IMR-90 (cell line): ENCODE data around the gene ERBB4. TPM values are rescaled to one million over a fixed set of nuclear protein-coding genes. Genes with fewer than 3 reads are reported as not detected.

ENCODE experiments used
- ATAC-seq: fragments of 200-7000 bp; cut with Tn5 transposase; 2 replicates; pipeline ENCODE4 v1.9.1; 2020; ENCODE audit warnings: low read depth, mild to moderate bottlenecking, moderate library complexity
- BruUV-seq: library from RNA; stranded (reverse); fragments of 400-500 nt; replicated peaks from 2 replicates; lab custom pipeline; 2021; lab: Mats Ljungman, UMichigan
- CTCF ChIA-PET: fragments of 300-600 bp; formaldehyde crosslinking; extraction: SDS; loops from one replicate; lab custom pipeline; 2021; ENCODE audit warnings: antibody characterized with exemption; lab: Yijun Ruan, JAX
- POLR2A ChIA-PET: fragments of 300-600 bp; sonication (Branson Sonifier 250); formaldehyde crosslinking; loops from one replicate; lab custom pipeline; 2022; ENCODE audit warnings: antibody characterized with exemption; ENCODE audit not compliant: unreplicated experiment; lab: Charles Lee
- DNase-seq: peaks from one replicate; pipeline ENCODE4 v3.0.0; 2013
- H2AFZ ChIP-seq: replicated peaks from 2 replicates; pipeline ENCODE3; 2013; ENCODE audit warnings: low read length, mild to moderate bottlenecking; ENCODE audit not compliant: poor library complexity
- H2AK5ac ChIP-seq: 2 replicates; pipeline ENCODE4 v1.6.1; 2013; ENCODE audit warnings: low read depth, low read length, inconsistent platforms
- H2AK9ac ChIP-seq: replicated peaks from 2 replicates; pipeline ENCODE3; 2013; ENCODE audit warnings: mild to moderate bottlenecking, low read depth, low read length, moderate library complexity; ENCODE audit not compliant: poor library complexity
- H2BK120ac ChIP-seq: 2 replicates; pipeline ENCODE4 v1.6.1; 2013; ENCODE audit warnings: low read depth, low read length, inconsistent platforms
- H2BK15ac ChIP-seq: 3 replicates; pipeline ENCODE4 v1.6.1; 2013; ENCODE audit warnings: low read depth, low read length, inconsistent platforms
- H2BK20ac ChIP-seq: 2 replicates; pipeline ENCODE4 v1.6.1; 2013; ENCODE audit warnings: low read depth, mild to moderate bottlenecking, inconsistent platforms, low read length, moderate library complexity
- H2BK5ac ChIP-seq: 2 replicates; pipeline ENCODE4 v1.6.1; 2013; ENCODE audit warnings: mild to moderate bottlenecking, low read depth, low read length, inconsistent platforms; ENCODE audit not compliant: poor library complexity, severe bottlenecking
- H3K14ac ChIP-seq: replicated peaks from 2 replicates; pipeline ENCODE4 v1.6.1; 2013; ENCODE audit warnings: low read depth, low read length, inconsistent platforms
- H3K18ac ChIP-seq: 2 replicates; pipeline ENCODE4 v1.6.1; 2013; ENCODE audit warnings: low read depth, low read length, control low read depth
- H3K23ac ChIP-seq: 2 replicates; pipeline ENCODE4 v1.6.1; 2013; ENCODE audit warnings: low read depth, low read length, inconsistent platforms
- H3K27ac ChIP-seq: 2 replicates; pipeline ENCODE4 v1.5.1; 2013; ENCODE audit warnings: mild to moderate bottlenecking, control low read depth, low read length; ENCODE audit not compliant: insufficient read depth
- H3K27me3 ChIP-seq: 2 replicates; pipeline ENCODE4 v1.6.1; 2013; ENCODE audit warnings: low read length; ENCODE audit not compliant: control insufficient read depth, insufficient read depth
- H3K36me3 ChIP-seq: 2 replicates; pipeline ENCODE4 v1.6.1; 2013; ENCODE audit warnings: low read length, mixed read lengths; ENCODE audit not compliant: control insufficient read depth, insufficient read depth
- H3K4ac ChIP-seq: 2 replicates; pipeline ENCODE4 v1.6.1; 2013; ENCODE audit warnings: low read depth, low read length, inconsistent platforms
- H3K4me1 ChIP-seq: 2 replicates; pipeline ENCODE4 v1.6.1; 2013; ENCODE audit warnings: low read length, mixed read lengths; ENCODE audit not compliant: control insufficient read depth, insufficient read depth
- H3K4me2 ChIP-seq: 2 replicates; pipeline ENCODE4 v1.6.1; 2013; ENCODE audit warnings: low read depth, mild to moderate bottlenecking, control low read depth, low read length, moderate library complexity
- H3K4me3 ChIP-seq: 2 replicates; pipeline ENCODE4 v1.5.1; 2013; ENCODE audit warnings: low read depth, mild to moderate bottlenecking, control low read depth, low read length, moderate library complexity; ENCODE audit not compliant: insufficient read depth
- H3K56ac ChIP-seq: 2 replicates; pipeline ENCODE4 v1.6.1; 2013; ENCODE audit warnings: low read length, inconsistent platforms; ENCODE audit not compliant: insufficient read depth; ENCODE audit errors: extremely low read depth
- H3K79me1 ChIP-seq, 2 experiments: 2 replicates each; pipeline ENCODE4 v1.6.1; 2013; ENCODE audit warnings: low read length in 2 of 2, inconsistent platforms in 1 of 2, low read depth in 1 of 2
- H3K9ac ChIP-seq: 2 replicates; pipeline ENCODE4 v1.6.1; 2013; ENCODE audit warnings: low read depth, low read length, control low read depth
- H3K9me1 ChIP-seq: 2 replicates; pipeline ENCODE4 v1.6.1; 2013; ENCODE audit warnings: low read length, inconsistent platforms; ENCODE audit not compliant: insufficient read depth
- H3K9me3 ChIP-seq: 2 replicates; pipeline ENCODE4 v1.6.1; 2013; ENCODE audit warnings: low read length; ENCODE audit not compliant: control insufficient read depth, insufficient read depth
- H4K20me1 ChIP-seq: 2 replicates; pipeline ENCODE4 v1.6.1; 2013; ENCODE audit warnings: low read length, inconsistent platforms; ENCODE audit not compliant: insufficient read depth
- H4K5ac ChIP-seq: 2 replicates; pipeline ENCODE4 v1.6.1; 2013; ENCODE audit warnings: mild to moderate bottlenecking, low read depth, low read length, control low read depth
- H4K8ac ChIP-seq, 2 experiments: 2 replicates each; pipeline ENCODE4 v1.6.1; 2013; ENCODE audit warnings: low read depth in 2 of 2, low read length in 2 of 2, control low read depth in 1 of 2, inconsistent platforms in 1 of 2
- H4K91ac ChIP-seq: 2 replicates; pipeline ENCODE4 v1.6.1; 2013; ENCODE audit warnings: low read depth, low read length, inconsistent platforms; ENCODE audit not compliant: insufficient read depth
- BHLHE40 ChIP-seq: fragments of 150-350 bp; IDR thresholded peaks from 2 replicates; pipeline ENCODE4 v1.6.1; 2016; ENCODE audit warnings: mild to moderate bottlenecking, low read depth, low read length
- CEBPB ChIP-seq: IDR thresholded peaks from 2 replicates; pipeline ENCODE4 v1.6.1; 2012; ENCODE audit warnings: low read depth, low read length, improper control_type of control experiment
- FOS ChIP-seq: fragments of 150-350 bp; IDR thresholded peaks from 2 replicates; pipeline ENCODE4 v1.6.1; 2016; ENCODE audit warnings: low read depth, low read length
- MAFK ChIP-seq: IDR thresholded peaks from 2 replicates; pipeline ENCODE4 v1.6.1; 2012; ENCODE audit warnings: low read depth, low read length, improper control_type of control experiment
- MXI1 ChIP-seq: IDR thresholded peaks from 2 replicates; pipeline ENCODE4 v1.6.1; 2012; ENCODE audit warnings: low read depth, mild to moderate bottlenecking, low read length, moderate library complexity, borderline replicate concordance
- NFE2L2 ChIP-seq: fragments of 150-350 bp; IDR thresholded peaks from 2 replicates; pipeline ENCODE4 v1.6.1; 2016; ENCODE audit warnings: low read depth, mild to moderate bottlenecking, low read length
- POLR2A ChIP-seq: IDR thresholded peaks from 2 replicates; pipeline ENCODE4 v1.6.1; 2012; ENCODE audit warnings: mild to moderate bottlenecking, low read depth, low read length
- RAD21 ChIP-seq: IDR thresholded peaks from 2 replicates; pipeline ENCODE4 v1.6.1; 2012; ENCODE audit warnings: low read length, improper control_type of control experiment
- RCOR1 ChIP-seq: IDR thresholded peaks from 2 replicates; pipeline ENCODE4 v1.6.1; 2012; ENCODE audit warnings: mild to moderate bottlenecking, low read length, improper control_type of control experiment; ENCODE audit not compliant: insufficient replicate concordance
- WGBS, 2 experiments: methylation state at CpG; one replicate each; pipeline versions ENCODE4 v1.1.5 to v1.1.7; 2013; ENCODE audit warnings: missing lambda C conversion rate in 2 of 2; ENCODE audit not compliant: insufficient read length in 1 of 2; ENCODE audit errors: extremely low coverage in 2 of 2; 5-methylcytosine and 5-hydroxymethylcytosine counted together
- dilution Hi-C: fragments of 300-500 bp; cut with HindIII; formaldehyde crosslinking; loops from one replicate; pipeline ENCODE4 v1.14.3; 2018; ENCODE audit warnings: low sequenced_read_pairs; ENCODE audit not compliant: unreplicated experiment
- in situ Hi-C: fragments of 300-500 bp; cut with MboI; formaldehyde crosslinking; loops from 3 replicates; pipeline ENCODE4 v1.14.3; 2019; ENCODE audit warnings: low sequenced_read_pairs, inconsistent platforms, mixed read lengths
- intact Hi-C: fragments of 100-400 bp; cut with micrococcal nuclease; formaldehyde crosslinking; loops from 2 replicates; pipeline ENCODE4 v1.10.0; 2022
- polyA plus RNA-seq, 3 experiments: library from polyadenylated mRNA; depleted of rRNA; stranded (reverse); fragments of >200 nt; gene quantifications; 2 replicates each; pipeline ENCODE4 v1.2.3, GENCODE V29; 2012; ENCODE audit warnings: low replicate concordance in 1 of 3
- total RNA-seq: library from RNA; depleted of rRNA; stranded (reverse); fragments of >200 nt; gene quantifications from 2 replicates; pipeline ENCODE4 v1.2.3, GENCODE V29; 2012
- TF ChIP-seq, protein P1 (sequence below): conservative IDR thresholded peaks from 2 replicates; pipeline ENCODE4 v1.5.1; 2012; ENCODE audit warnings: mild to moderate bottlenecking, low read depth, low read length, improper control_type of control experiment
- TF ChIP-seq, protein P2 (sequence below): fragments of 150-350 bp; IDR thresholded peaks from 2 replicates; pipeline ENCODE4 v1.6.1; 2017; ENCODE audit warnings: mild to moderate bottlenecking, antibody characterized with exemption, low read length, low read depth

ERBB4 gene
- total and polyA plus RNA-seq, 2 of the 4 experiments (the other 2 are of a cell fraction): not detected

DNA sequence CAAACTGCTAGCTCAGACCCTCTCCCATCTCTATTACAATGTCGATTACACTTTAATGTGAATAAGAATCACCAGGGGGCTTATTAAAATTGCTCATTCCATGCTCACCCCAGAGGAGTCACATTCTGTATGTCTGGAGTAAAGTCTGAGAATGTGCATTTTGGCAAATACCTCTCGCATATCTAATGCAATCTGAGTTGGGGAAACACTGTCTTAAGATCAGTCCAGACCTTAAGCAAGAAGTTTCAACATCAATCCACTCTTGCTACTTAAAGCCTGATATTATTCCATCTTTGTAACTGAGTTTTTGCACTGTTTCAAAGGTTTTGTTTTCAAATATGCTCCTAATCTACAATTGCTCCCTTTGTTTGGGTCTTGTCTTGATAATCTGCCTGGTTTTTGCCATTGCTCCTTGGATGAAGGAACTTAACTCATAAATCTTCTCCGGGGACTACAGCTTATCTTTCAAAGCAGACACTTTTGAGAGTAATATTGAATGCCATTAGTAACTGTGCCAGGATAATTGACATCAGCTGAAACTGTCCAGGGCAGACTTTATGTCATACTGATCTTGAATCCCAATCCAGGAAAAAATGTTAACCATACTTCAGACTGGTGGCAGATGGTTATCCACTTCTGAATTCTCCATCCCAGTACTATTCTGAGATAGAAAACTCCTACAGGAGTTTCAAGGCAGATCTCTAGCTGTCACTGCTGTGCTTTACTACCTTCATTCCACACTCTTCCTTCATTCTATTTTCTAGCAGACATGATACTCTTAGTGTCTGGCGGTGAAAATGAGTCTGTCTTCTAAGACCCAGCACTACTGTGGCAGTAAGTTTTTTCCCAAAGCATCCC is 200.9 kb downstream of the ERBB4 start:
- Histone ChIP-seq H3K9ac (no peak overlapping the region), H3K4me1 (no peaks in the 10 kb centered on the region), H3K36me3 (no peaks in the 10 kb centered on the region), H3K79me1 (no peaks in the 10 kb centered on the region), H2AK5ac (no peak overlapping the region), H2BK120ac (no peak overlapping the region), H3K4ac (no peak overlapping the region), H4K91ac (no peak overlapping the region), H3K56ac (no peak overlapping the region), H2BK20ac (no peak overlapping the region), H3K14ac (no peak overlapping the region), H3K23ac (no peak overlapping the region), H2AFZ (no peak overlapping the region), H2BK5ac (no peak overlapping the region), H2AK9ac (no peak overlapping the region), H3K18ac (no peak overlapping the region), H3K27me3 (no peaks in the 10 kb centered on the region), H3K4me2 (no peak overlapping the region), H2BK15ac (no peak overlapping the region), H3K4me3 (no peak overlapping the region), H3K27ac (no peak overlapping the region), H3K9me1 (no peaks in the 10 kb centered on the region), H4K8ac (no peak overlapping the region), H4K20me1 (no peaks in the 10 kb centered on the region), H3K9me3 (no peaks in the 10 kb centered on the region), H4K5ac (no peak overlapping the region)
- no CpG with 5 or more reads among the region's 4 CpGs for WGBS, 2 experiments
- CTCF ChIA-PET: no interaction called here
- POLR2A ChIA-PET: no interaction called here
- in situ Hi-C loops (no loop called here), dilution Hi-C loops (no loop called here), intact Hi-C loops (no loop called here)
- TF ChIP-seq RCOR1 (no peak), MXI1 (no peak), FOS (no peak), NFE2L2 (no peak), MAFK (no peak), CEBPB (no peak), RAD21 (no peak), BHLHE40 (no peak), POLR2A (no peak)
- TF ChIP-seq, protein P1, sequence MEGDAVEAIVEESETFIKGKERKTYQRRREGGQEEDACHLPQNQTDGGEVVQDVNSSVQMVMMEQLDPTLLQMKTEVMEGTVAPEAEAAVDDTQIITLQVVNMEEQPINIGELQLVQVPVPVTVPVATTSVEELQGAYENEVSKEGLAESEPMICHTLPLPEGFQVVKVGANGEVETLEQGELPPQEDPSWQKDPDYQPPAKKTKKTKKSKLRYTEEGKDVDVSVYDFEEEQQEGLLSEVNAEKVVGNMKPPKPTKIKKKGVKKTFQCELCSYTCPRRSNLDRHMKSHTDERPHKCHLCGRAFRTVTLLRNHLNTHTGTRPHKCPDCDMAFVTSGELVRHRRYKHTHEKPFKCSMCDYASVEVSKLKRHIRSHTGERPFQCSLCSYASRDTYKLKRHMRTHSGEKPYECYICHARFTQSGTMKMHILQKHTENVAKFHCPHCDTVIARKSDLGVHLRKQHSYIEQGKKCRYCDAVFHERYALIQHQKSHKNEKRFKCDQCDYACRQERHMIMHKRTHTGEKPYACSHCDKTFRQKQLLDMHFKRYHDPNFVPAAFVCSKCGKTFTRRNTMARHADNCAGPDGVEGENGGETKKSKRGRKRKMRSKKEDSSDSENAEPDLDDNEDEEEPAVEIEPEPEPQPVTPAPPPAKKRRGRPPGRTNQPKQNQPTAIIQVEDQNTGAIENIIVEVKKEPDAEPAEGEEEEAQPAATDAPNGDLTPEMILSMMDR: no peak
- TF ChIP-seq, protein P2, sequence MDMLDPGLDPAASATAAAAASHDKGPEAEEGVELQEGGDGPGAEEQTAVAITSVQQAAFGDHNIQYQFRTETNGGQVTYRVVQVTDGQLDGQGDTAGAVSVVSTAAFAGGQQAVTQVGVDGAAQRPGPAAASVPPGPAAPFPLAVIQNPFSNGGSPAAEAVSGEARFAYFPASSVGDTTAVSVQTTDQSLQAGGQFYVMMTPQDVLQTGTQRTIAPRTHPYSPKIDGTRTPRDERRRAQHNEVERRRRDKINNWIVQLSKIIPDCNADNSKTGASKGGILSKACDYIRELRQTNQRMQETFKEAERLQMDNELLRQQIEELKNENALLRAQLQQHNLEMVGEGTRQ: no peak
- DNase-seq: no peak
- BruUV-seq: no TSS peak
- no peak for ATAC-seq
